SW480 (cell line): ENCODE measurements around the gene SPDYE11.
"Not testable (repeated sequence)": the region's sequence is repeated elsewhere in the genome, so short reads cannot be mapped to it uniquely, and the experiment has no call there.

Experiments used
- DNase-seq: peaks from one replicate; pipeline ENCODE4 v3.0.0-alpha.2; 2016; ENCODE audit warnings: low spot score

Gene SPDYE11, protein sequence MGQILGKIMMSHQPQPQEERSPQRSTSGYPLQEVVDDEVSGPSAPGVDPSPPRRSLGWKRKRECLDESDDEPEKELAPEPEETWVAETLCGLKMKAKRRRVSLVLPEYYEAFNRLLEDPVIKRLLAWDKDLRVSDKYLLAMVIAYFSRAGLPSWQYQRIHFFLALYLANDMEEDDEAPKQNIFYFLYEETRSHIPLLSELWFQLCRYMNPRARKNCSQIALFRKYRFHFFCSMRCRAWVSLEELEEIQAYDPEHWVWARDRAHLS

DNA sequence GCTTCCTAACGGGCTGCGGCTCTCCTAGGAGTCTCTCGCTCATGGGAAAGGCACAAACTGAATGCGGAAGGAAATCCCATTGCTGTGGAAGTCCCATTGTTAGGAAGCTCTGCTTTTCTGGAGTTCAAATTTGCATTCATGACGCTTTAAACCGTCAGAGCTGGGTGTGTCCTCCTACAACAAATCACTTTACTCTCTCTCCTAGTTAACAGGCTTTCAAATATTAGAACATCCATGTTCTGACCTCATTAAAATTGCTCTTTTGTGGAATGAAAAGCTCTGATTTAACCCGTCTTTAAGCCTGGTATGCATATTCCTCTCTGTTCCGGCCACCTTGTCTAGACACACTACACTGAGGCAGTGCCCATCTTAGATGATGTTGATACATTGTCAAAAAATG, at the start of gene SPDYE11:
Gene SPDYE11, minus strand, starts transcription at position 101 of the 400 bp plus-strand sequence. CDS start 1,800 bp downstream, outside the sequence.
- not testable (repeated sequence) for DNase-seq

GRCh38 chr7:73085938-73086337, 28.2 kb upstream of the SPDYE11 start, which contains the start of gene SPDYE9:
SPDYE9 (minus strand) TSS chr7:73086038; CDS start chr7:73084238, 1,800 bp downstream.
- not testable (repeated sequence) for DNase-seq

GRCh38 chr7:73029666-73030065, 28.0 kb downstream of the SPDYE11 start, which contains the start of gene SPDYE8:
SPDYE8 (minus strand) TSS chr7:73029766; CDS start chr7:73027966, 1,800 bp downstream.
- DNase-seq: not testable (repeated sequence)

DNA sequence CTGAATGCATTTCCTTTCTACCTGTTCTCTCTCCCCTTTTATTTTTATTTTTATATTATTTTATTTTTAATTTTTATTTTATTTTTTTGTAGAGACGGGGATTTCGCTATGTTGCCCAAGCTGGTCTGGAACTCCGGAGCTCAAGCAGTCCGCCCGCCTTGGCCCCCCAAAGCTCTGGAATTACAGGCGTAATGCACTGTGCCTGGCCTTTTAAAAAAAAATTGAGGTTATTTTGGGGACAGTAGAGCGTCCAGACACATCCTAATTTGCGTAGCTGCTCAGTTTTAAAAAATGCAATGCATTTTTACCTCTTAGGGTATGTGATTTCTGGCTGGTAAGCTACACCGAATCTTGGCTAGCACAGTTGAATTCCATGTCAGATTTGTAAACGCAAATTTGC, 51.2 kb downstream of the SPDYE11 start:
- not testable (repeated sequence) for DNase-seq

DNA sequence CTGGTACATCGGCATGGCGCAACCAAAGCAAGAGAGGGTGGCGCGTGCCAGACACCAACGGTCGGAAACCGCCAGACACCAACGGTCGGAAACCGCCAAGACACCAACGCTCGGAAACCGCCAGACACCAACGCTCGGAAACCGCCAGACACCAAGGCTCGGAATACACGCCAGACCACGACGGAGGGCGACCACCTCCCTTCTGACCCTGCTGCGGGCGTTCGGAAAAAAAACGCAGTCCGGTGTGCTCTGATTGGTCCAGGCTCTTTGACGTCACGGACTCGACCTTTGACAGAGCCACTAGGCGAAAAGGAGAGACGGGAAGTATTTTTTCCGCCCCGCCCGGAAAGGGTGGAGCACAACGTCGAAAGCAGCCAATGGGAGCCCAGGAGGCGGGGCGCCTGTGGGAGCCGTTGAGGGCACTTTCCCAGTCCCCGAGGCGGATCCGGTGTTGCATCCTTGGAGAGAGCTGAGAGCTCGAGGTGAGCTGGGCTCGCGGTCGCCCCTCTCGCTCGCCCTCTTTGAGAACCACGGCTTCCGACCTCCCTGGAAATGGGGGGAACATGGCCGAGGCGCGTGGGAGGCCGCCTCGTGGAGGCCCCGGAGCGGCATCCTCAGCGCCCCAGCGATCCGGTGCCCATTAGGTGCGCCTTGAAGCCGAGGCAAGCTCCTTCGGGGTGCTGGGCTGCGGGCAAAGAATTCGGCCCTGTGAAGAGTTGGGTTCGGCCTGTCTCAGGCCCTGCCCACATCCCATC, 51.8 kb downstream of the SPDYE11 start:
- peak; percentile 91 for DNase-seq

GRCh38 chr7:73005356-73005692, 52.4 kb downstream of the SPDYE11 start:
- DNase-seq: not testable (repeated sequence)

- DNase-seq: not testable (repeated sequence)
Measured at GRCh38 chr7:72997887-72998468, 59.7 kb downstream of the SPDYE11 start.
